K562 (cell line): ENCODE measurements around the gene AFF1. TPM values are rescaled to one million over a fixed set of nuclear protein-coding genes. Genes with fewer than 3 reads are reported as not detected.

Source experiments
- ATF4 ChIP-seq: fragments of 450-650 bp; formaldehyde crosslinking; IDR thresholded peaks from 2 replicates; pipeline ENCODE4 v1.4.0; 2022; ENCODE audit warnings: mild to moderate bottlenecking, moderate library complexity
- C11orf30 ChIP-seq: fragments of 450-650 bp; IDR thresholded peaks from 2 replicates; pipeline ENCODE4 v1.6.1; 2016; ENCODE audit warnings: low read depth, mild to moderate bottlenecking
- CREM ChIP-seq: IDR thresholded peaks from 2 replicates; pipeline ENCODE4 v1.6.1; 2014; ENCODE audit warnings: antibody characterized with exemption, low read depth
- DACH1 ChIP-seq: fragments of 450-650 bp; IDR thresholded peaks from 2 replicates; pipeline ENCODE4 v1.6.1; 2018; ENCODE audit not compliant: partially characterized antibody
- ELF1 ChIP-seq: fragments of 200-800 bp; sonication (Bioruptor generic); IDR thresholded peaks from 2 replicates; pipeline ENCODE4 v1.6.1; 2016; ENCODE audit warnings: missing genetic modification characterization, missing compliant biosample characterization
- GABPB2 ChIP-seq: fragments of 250-450 bp; sonication (Bioruptor Pico); conservative IDR thresholded peaks from 2 replicates; pipeline ENCODE4 v1.5.1; 2021; ENCODE audit warnings: mild to moderate bottlenecking
- GATAD2B ChIP-seq: fragments of 450-650 bp; IDR thresholded peaks from 2 replicates; pipeline ENCODE4 v1.6.1; 2017; ENCODE audit warnings: mild to moderate bottlenecking, borderline replicate concordance
- MCM3 ChIP-seq: fragments of 450-650 bp; IDR thresholded peaks from 2 replicates; pipeline ENCODE4 v1.6.1; 2016
- MCM7 ChIP-seq, 2 experiments: fragments of 450-650 bp; IDR thresholded peaks; 2 replicates each; pipeline ENCODE4 v1.6.1; 2016 to 2018
- MTA2 ChIP-seq: fragments of 450-650 bp; IDR thresholded peaks from 2 replicates; pipeline ENCODE4 v1.6.1; 2016; ENCODE audit warnings: low read depth
- NCOA2 ChIP-seq, 2 experiments: fragments of 450-650 bp; IDR thresholded peaks; 2 replicates each; pipeline ENCODE4 v1.6.1; 2018; ENCODE audit warnings: mild to moderate bottlenecking in 2 of 2, moderate library complexity in 1 of 2; ENCODE audit not compliant: partially characterized antibody in 2 of 2
- PML ChIP-seq: IDR thresholded peaks from 2 replicates; pipeline ENCODE4 v1.6.1; 2012; ENCODE audit warnings: low read length, inconsistent platforms
- SMAD2 ChIP-seq: fragments of 150-350 bp; IDR thresholded peaks from 2 replicates; pipeline ENCODE4 v1.6.1; 2014; ENCODE audit warnings: low read depth, mild to moderate bottlenecking, low read length
- SMARCA5 ChIP-seq: fragments of 450-650 bp; IDR thresholded peaks from 2 replicates; pipeline ENCODE4 v1.6.1; 2016
- U2AF2 ChIP-seq: fragments of 200-400 bp; formaldehyde crosslinking; optimal IDR thresholded peaks from 2 replicates; pipeline ENCODE3; 2017; ENCODE audit warnings: low read depth, mild to moderate bottlenecking, low read length
- XRCC5 ChIP-seq: fragments of 200-400 bp; formaldehyde crosslinking; IDR thresholded peaks from 2 replicates; pipeline ENCODE4 v1.6.1; 2017; ENCODE audit warnings: low read depth, mild to moderate bottlenecking, low read length
- ZNF41 ChIP-seq: fragments of 250-450 bp; sonication (Bioruptor Pico); conservative IDR thresholded peaks from 2 replicates; pipeline ENCODE4 v1.4.0; 2020; ENCODE audit warnings: mild to moderate bottlenecking
- ZNF586 ChIP-seq: fragments of 450-650 bp; formaldehyde crosslinking; conservative IDR thresholded peaks from 2 replicates; pipeline ENCODE4 v1.4.0; 2020; ENCODE audit warnings: mild to moderate bottlenecking, moderate library complexity
- ZNF589 ChIP-seq: fragments of 200-800 bp; sonication (Bioruptor generic); IDR thresholded peaks from 2 replicates; pipeline ENCODE4 v1.6.1; 2016; ENCODE audit warnings: low read depth, missing genetic modification characterization, missing compliant biosample characterization
- ZNF79 ChIP-seq: fragments of 250-450 bp; sonication (Bioruptor Pico); IDR thresholded peaks from 2 replicates; pipeline ENCODE4 v1.4.0; 2020; ENCODE audit warnings: low read depth, mild to moderate bottlenecking, moderate library complexity
- polyA plus RNA-seq, 8 experiments: library from polyadenylated mRNA; depleted of rRNA in 4 of 8; stranded (reverse) in 5 of 8; unstranded in 3 of 8; fragments of >200 nt; fragmentation: Nextera tagmentation in 2 of 8; fragmentation: Illumina TruSeq in 1 of 8; extraction: Ambion mirVana in 2 of 8; extraction: Trizol in 1 of 8; gene quantifications; 2 replicates each; pipeline versions ENCODE4 v1.2.1 to v1.2.3, GENCODE V29; 2011 to 2014; ENCODE audit warnings: inconsistent platforms in 1 of 8, missing spikeins in 1 of 8
- total RNA-seq, 7 experiments: library from RNA; depleted of rRNA in 6 of 7; stranded (reverse); fragments of >200 nt in 6 of 7; fragmentation: Illumina TruSeq in 2 of 7; extraction: Trizol in 2 of 7; gene quantifications; 2 replicates each; pipeline versions ENCODE4 v1.2.1 to v1.2.3, GENCODE V29; 2011 to 2021; ENCODE audit warnings: low replicate concordance in 1 of 7
- TF ChIP-seq, protein P1 (sequence below): IDR thresholded peaks from 3 replicates; pipeline ENCODE4 v1.6.1; 2011; ENCODE audit warnings: borderline replicate concordance, mild to moderate bottlenecking, moderate library complexity; ENCODE audit not compliant: insufficient read length; ENCODE audit errors: extremely low read depth
- TF ChIP-seq, protein P2 (sequence below): fragments of 450-650 bp; IDR thresholded peaks from 2 replicates; pipeline ENCODE4 v1.6.1; 2016; ENCODE audit warnings: antibody characterized with exemption
- TF ChIP-seq, protein P3 (sequence below): fragments of 150-350 bp; conservative IDR thresholded peaks from 2 replicates; pipeline ENCODE4 v1.6.1; 2014; ENCODE audit warnings: low read length

AFF1 gene
- total and polyA plus RNA-seq, 9 of the 15 experiments (the other 6 are each of a cell fraction or from before 2014, with no cell fraction given): 4.1 to 47.5 (median 17.2) TPM

- no peak for TF ChIP-seq CREM
- no peak for TF ChIP-seq ELF1 (tag)
- no peak for TF ChIP-seq GATAD2B
- no peak for TF ChIP-seq DACH1
- no peak for TF ChIP-seq C11orf30
- no peak for TF ChIP-seq ZNF79 (CRISPR knock-in tag)
- TF ChIP-seq NCOA2 (IDR thresholded peaks at IDR 0.05; ENCODE audit: partially characterized antibody in 2 of 2): no peak
- TF ChIP-seq ZNF589 (CRISPR knock-in tag): no peak
- no peak for TF ChIP-seq ATF4 (CRISPR knock-in tag)
- TF ChIP-seq MCM3: no peak
- no peak for TF ChIP-seq ZNF41
- no peak for TF ChIP-seq U2AF2
- TF ChIP-seq, protein P1, sequence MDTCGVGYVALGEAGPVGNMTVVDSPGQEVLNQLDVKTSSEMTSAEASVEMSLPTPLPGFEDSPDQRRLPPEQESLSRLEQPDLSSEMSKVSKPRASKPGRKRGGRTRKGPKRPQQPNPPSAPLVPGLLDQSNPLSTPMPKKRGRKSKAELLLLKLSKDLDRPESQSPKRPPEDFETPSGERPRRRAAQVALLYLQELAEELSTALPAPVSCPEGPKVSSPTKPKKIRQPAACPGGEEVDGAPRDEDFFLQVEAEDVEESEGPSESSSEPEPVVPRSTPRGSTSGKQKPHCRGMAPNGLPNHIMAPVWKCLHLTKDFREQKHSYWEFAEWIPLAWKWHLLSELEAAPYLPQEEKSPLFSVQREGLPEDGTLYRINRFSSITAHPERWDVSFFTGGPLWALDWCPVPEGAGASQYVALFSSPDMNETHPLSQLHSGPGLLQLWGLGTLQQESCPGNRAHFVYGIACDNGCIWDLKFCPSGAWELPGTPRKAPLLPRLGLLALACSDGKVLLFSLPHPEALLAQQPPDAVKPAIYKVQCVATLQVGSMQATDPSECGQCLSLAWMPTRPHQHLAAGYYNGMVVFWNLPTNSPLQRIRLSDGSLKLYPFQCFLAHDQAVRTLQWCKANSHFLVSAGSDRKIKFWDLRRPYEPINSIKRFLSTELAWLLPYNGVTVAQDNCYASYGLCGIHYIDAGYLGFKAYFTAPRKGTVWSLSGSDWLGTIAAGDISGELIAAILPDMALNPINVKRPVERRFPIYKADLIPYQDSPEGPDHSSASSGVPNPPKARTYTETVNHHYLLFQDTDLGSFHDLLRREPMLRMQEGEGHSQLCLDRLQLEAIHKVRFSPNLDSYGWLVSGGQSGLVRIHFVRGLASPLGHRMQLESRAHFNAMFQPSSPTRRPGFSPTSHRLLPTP: no peak
- TF ChIP-seq, protein P2, sequence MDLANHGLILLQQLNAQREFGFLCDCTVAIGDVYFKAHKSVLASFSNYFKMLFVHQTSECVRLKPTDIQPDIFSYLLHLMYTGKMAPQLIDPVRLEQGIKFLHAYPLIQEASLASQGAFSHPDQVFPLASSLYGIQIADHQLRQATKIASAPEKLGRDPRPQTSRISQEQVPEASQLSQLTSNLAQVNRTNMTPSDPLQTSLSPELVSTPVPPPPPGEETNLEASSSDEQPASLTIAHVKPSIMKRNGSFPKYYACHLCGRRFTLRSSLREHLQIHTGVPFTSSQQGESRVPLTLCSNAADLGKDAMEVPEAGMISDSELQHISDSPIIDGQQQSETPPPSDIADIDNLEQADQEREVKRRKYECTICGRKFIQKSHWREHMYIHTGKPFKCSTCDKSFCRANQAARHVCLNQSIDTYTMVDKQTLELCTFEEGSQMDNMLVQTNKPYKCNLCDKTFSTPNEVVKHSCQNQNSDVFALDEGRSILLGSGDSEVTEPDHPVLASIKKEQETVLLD: no peak
- TF ChIP-seq ZNF586: no peak
- TF ChIP-seq MCM7 (IDR thresholded peaks at IDR 0.05): no peak
- no peak for TF ChIP-seq SMAD2
- TF ChIP-seq SMARCA5: no peak
- no peak for TF ChIP-seq GABPB2 (CRISPR knock-in tag)
- TF ChIP-seq PML: no peak
- no peak for TF ChIP-seq XRCC5
- no peak for TF ChIP-seq MTA2
- TF ChIP-seq, protein P3, sequence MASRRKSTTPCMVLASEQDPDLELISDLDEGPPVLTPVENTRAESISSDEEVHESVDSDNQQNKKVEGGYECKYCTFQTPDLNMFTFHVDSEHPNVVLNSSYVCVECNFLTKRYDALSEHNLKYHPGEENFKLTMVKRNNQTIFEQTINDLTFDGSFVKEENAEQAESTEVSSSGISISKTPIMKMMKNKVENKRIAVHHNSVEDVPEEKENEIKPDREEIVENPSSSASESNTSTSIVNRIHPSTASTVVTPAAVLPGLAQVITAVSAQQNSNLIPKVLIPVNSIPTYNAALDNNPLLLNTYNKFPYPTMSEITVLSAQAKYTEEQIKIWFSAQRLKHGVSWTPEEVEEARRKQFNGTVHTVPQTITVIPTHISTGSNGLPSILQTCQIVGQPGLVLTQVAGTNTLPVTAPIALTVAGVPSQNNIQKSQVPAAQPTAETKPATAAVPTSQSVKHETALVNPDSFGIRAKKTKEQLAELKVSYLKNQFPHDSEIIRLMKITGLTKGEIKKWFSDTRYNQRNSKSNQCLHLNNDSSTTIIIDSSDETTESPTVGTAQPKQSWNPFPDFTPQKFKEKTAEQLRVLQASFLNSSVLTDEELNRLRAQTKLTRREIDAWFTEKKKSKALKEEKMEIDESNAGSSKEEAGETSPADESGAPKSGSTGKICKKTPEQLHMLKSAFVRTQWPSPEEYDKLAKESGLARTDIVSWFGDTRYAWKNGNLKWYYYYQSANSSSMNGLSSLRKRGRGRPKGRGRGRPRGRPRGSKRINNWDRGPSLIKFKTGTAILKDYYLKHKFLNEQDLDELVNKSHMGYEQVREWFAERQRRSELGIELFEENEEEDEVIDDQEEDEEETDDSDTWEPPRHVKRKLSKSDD: no peak
These were observed 42.8 kb upstream of the AFF1 start, which contains the start of gene C4orf36 (continued) for GRCh38 chr4:86891762-86892635.
